ENCODE measurements around the gene MYDGF. TPM values are rescaled to one million over a fixed set of nuclear protein-coding genes. Genes with fewer than 3 reads are reported as not detected.
"Not testable (repeated sequence)": the region's sequence is repeated elsewhere in the genome, so short reads cannot be mapped to it uniquely, and the experiment has no call there.

MYDGF gene
- 100 to 1,000 TPM in 1 of 8 experiments, 10 to 100 TPM in 7; 46.4 to 111 (median 69.0) TPM for total RNA-seq

DNA sequence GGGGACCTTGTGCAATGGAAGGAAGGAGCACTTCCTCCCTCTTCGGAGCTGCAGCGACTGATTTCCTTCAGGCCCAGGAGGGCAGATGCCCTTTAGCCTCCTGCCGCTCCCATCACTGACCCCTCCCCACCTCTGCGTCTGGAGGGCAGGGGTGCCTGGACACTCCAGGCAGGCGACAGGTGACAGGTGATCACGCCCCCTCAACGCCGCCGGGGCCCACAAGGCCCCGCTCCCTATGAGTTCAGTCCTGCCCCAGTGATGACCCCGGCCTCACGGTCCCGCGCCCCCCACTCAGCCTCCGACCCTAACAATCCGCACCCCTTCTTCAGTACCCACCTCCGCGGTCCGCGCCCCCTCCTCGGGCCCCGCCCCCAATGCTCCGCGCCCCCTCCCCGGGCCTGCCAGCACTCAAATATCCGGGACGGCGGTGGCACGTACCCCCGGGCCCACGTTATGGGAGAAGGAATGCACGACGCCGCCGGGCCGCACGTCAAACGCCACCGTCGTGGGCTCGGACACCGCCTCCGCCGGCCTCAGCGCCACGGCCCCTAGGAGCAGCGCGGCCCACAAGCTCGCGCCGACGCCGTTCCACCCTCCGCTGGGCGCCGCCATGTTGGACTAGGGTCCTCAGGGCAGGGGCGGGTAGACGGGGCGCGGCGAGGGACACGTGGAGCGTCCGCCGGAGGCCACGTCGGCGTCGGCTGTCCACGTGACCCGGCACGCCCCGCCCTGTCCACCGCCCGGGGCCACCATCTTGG is at the start of gene MYDGF:
Gene MYDGF (minus strand): TSS at position 620 of the 758 bp plus-strand sequence. CDS start 8 bp downstream, at position 612.
- peak within 1 kb of the TSS; percentile 77 to 100 (median 90) for H3K4me3 ChIP-seq
- in situ Hi-C loops (cut with MboI; ENCODE audit: low pct_unique_long_range_greater_than_20kb in 2 of 9, low sequenced_read_pairs in 9 of 9, unreplicated experiment in 9 of 9), result no loop called here
- 0 to 18% (median 0%) methylated on average over 1 to 16 of the region's 75 CpGs; no CpG with 5 or more reads in 3 of the 10 experiments for WGBS, 10 experiments
- peaks cover 5 to 9% of the 10 kb centered on the region in 2 donors for H3K4me1 ChIP-seq (replicated peaks in 1 of 2)
- ATAC-seq (replicated peaks in 6 of 8), result peak; percentile 88 to 95 (median 91)
- peak within 1 kb of the TSS; percentile 89 to 96 for H3K27ac ChIP-seq

GRCh38 chr19:4719499-4719866 is 49.3 kb upstream of the MYDGF start:
- in situ Hi-C loops (cut with MboI; ENCODE audit: low pct_unique_long_range_greater_than_20kb in 2 of 9, low sequenced_read_pairs in 9 of 9, unreplicated experiment in 9 of 9), result no loop called here
- Histone ChIP-seq H3K27ac (no peak overlapping the region), H3K4me1 (replicated peaks in 1 of 2) (peaks cover 5 to 7% of the 10 kb centered on the region in 2 donors), H3K4me3 (no peak overlapping the region)
- no peak for ATAC-seq (replicated peaks in 6 of 8)
- WGBS, 10 experiments, result 90 to 93% methylated on average over 2 to 3 of the region's 11 CpGs; no CpG with 5 or more reads in 8 of the 10 experiments

- WGBS, 10 experiments, result 60 to 96% (median 81%) methylated on average over 1 to 7 of the region's 15 CpGs; no CpG with 5 or more reads in 5 of the 10 experiments
- in situ Hi-C loops (cut with MboI; ENCODE audit: low pct_unique_long_range_greater_than_20kb in 2 of 9, low sequenced_read_pairs in 9 of 9, unreplicated experiment in 9 of 9), result no loop called here
- H3K4me3 ChIP-seq, result no peak overlapping the region
- no peak overlapping the region for H3K27ac ChIP-seq
- peaks cover 5 to 7% of the 10 kb centered on the region in 2 donors for H3K4me1 ChIP-seq (replicated peaks in 1 of 2)
- no peak for ATAC-seq (replicated peaks in 6 of 8)
Observed at GRCh38 chr19:4717966-4718701, 48.0 kb upstream of the MYDGF start.

- in situ Hi-C loops (cut with MboI; ENCODE audit: low pct_unique_long_range_greater_than_20kb in 2 of 9, low sequenced_read_pairs in 9 of 9, unreplicated experiment in 9 of 9), result no loop called here
- H3K4me3 ChIP-seq, result no peak overlapping the region
- H3K4me1 ChIP-seq (replicated peaks in 1 of 2), result peaks cover 2 to 3% of the 10 kb centered on the region in 2 donors
- WGBS, 10 experiments, result 85 to 100% (median 94%) methylated on average over 2 to 7 of the region's 23 CpGs; no CpG with 5 or more reads in 3 of the 10 experiments
- no peak for ATAC-seq (replicated peaks in 6 of 8)
- H3K27ac ChIP-seq, result no peak overlapping the region
Observed at GRCh38 chr19:4717191-4717965, 47.2 kb upstream of the MYDGF start.

DNA sequence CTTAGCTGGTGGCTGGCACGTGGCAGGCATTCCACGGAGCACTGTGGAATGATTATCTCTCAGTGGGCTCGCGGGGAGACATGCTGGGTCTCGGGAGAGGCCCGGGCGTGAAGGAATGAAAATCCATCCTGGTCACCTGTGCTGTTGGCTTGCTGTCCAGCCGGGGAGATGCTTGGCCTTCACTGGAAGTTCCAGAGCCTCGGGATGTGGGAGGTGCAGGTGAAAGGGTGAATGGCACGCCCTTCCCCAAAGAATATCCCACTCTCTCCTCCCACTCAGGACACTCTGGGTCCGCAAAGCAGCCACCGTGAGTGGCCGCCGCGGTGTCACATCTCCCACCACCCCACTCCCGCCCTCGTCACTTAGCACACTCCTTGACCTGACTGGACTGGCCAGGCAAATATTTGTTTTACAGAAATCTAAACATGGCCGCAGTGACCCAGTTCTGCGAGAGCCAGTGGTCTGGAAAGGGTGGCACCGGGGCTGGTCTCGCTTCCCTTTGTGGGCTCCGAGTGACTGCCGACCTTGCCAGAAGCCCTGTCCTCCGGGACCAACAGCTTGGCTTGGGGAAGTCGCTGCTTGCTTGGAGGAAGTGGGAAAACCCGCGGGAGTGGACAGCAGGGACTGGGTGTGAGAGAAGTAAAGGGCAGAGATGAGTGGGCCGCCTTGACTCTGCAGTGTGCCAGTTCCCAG is 45.5 kb upstream of the MYDGF start:
- H3K4me1 ChIP-seq (replicated peaks in 1 of 2), result no peaks in the 10 kb centered on the region
- in situ Hi-C loops (cut with MboI; ENCODE audit: low pct_unique_long_range_greater_than_20kb in 2 of 9, low sequenced_read_pairs in 9 of 9, unreplicated experiment in 9 of 9), result no loop called here
- H3K4me3 ChIP-seq, result no peak overlapping the region
- H3K27ac ChIP-seq, result no peak overlapping the region
- no peak for ATAC-seq (replicated peaks in 6 of 8)
- 80 to 98% (median 93%) methylated on average over 2 to 19 of the region's 28 CpGs; no CpG with 5 or more reads in 6 of the 10 experiments for WGBS, 10 experiments

DNA sequence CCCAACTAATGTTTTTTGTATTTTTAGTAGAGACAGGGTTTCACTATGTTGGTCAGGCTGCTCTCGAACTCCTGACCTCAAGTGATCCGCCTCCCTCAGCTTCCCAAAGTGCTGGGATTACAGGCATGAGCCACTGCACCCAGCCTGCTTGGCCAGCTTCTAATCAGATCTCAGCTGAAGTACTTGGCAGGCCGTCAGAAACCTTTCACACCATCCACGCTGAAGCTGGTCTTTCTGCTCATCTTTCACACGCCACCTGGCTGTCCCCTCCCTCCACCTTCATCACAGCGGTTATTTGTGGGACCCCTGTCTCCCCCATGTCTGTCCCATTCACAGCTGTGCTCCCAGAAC is 45.0 kb upstream of the MYDGF start:
- in situ Hi-C loops (cut with MboI; ENCODE audit: low pct_unique_long_range_greater_than_20kb in 2 of 9, low sequenced_read_pairs in 9 of 9, unreplicated experiment in 9 of 9); H3K27ac ChIP-seq; H3K4me3 ChIP-seq; H3K4me1 ChIP-seq (replicated peaks in 1 of 2); ATAC-seq (replicated peaks in 6 of 8): not testable (repeated sequence)
- WGBS, 10 experiments, result 79 to 100% (median 100%) methylated on average over 2 to 5 of the region's 6 CpGs; no CpG with 5 or more reads in 3 of the 10 experiments

GRCh38 chr19:4714016-4714415 is 43.9 kb upstream of the MYDGF start:
- WGBS, 10 experiments, result 89 to 100% (median 98%) methylated on average over 1 to 10 of the region's 27 CpGs; no CpG with 5 or more reads in 6 of the 10 experiments
- no peak overlapping the region for H3K4me3 ChIP-seq
- no peaks in the 10 kb centered on the region for H3K4me1 ChIP-seq (replicated peaks in 1 of 2)
- in situ Hi-C loops (cut with MboI; ENCODE audit: low pct_unique_long_range_greater_than_20kb in 2 of 9, low sequenced_read_pairs in 9 of 9, unreplicated experiment in 9 of 9), result no loop called here
- H3K27ac ChIP-seq, result no peak overlapping the region
- no peak for ATAC-seq (replicated peaks in 6 of 8)

GRCh38 chr19:4713384-4713951 is 43.3 kb upstream of the MYDGF start:
- Histone ChIP-seq H3K4me3 (no peak overlapping the region), H3K4me1 (replicated peaks in 1 of 2) (no peaks in the 10 kb centered on the region), H3K27ac (no peak overlapping the region)
- ATAC-seq (replicated peaks in 6 of 8), result peak; percentile 5 to 95 (median 36)
- 6 to 100% methylated on average over 1 to 7 of the region's 32 CpGs; no CpG with 5 or more reads in 8 of the 10 experiments for WGBS, 10 experiments
- in situ Hi-C loops (cut with MboI; ENCODE audit: low pct_unique_long_range_greater_than_20kb in 2 of 9, low sequenced_read_pairs in 9 of 9, unreplicated experiment in 9 of 9), result no loop called here

GRCh38 chr19:4712771-4713170 is 42.6 kb upstream of the MYDGF start:
- in situ Hi-C loops (cut with MboI; ENCODE audit: low pct_unique_long_range_greater_than_20kb in 2 of 9, low sequenced_read_pairs in 9 of 9, unreplicated experiment in 9 of 9), result no loop called here
- no peaks in the 10 kb centered on the region for H3K4me1 ChIP-seq (replicated peaks in 1 of 2)
- no peak overlapping the region for H3K4me3 ChIP-seq
- H3K27ac ChIP-seq, result no peak overlapping the region
- 80 to 100% (median 100%) methylated on average over 1 of the region's 14 CpGs; no CpG with 5 or more reads in 7 of the 10 experiments for WGBS, 10 experiments
- ATAC-seq (replicated peaks in 6 of 8), result peak in 4 of 8 experiments; percentile 11 to 24 (median 20)

DNA sequence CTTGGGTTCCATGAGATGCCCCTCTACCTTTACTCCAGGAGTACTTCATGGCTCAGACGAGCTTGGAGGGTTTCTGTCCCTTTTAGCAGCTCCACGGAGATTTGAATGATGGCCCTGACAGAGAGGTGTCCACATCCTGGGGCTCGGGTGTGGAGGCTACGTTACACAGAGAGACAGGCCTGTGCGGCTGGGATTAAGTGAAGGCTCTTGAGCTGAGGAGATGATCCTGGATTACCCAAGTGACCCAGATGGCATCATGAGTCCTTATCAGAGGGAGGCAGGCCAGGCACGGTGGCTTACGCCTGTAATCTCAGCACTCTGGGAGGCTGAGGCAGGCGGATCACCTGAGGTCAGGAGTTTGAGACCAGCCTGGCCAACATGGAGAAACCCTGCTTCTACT is 41.1 kb upstream of the MYDGF start:
- H3K4me3 ChIP-seq, result no peak overlapping the region
- H3K4me1 ChIP-seq (replicated peaks in 1 of 2), result no peaks in the 10 kb centered on the region
- 94 to 100% (median 100%) methylated on average over 1 to 5 of the region's 8 CpGs; no CpG with 5 or more reads in 7 of the 10 experiments for WGBS, 10 experiments
- in situ Hi-C loops (cut with MboI; ENCODE audit: low pct_unique_long_range_greater_than_20kb in 2 of 9, low sequenced_read_pairs in 9 of 9, unreplicated experiment in 9 of 9), result no loop called here
- no peak for ATAC-seq (replicated peaks in 6 of 8)
- no peak overlapping the region for H3K27ac ChIP-seq

DNA sequence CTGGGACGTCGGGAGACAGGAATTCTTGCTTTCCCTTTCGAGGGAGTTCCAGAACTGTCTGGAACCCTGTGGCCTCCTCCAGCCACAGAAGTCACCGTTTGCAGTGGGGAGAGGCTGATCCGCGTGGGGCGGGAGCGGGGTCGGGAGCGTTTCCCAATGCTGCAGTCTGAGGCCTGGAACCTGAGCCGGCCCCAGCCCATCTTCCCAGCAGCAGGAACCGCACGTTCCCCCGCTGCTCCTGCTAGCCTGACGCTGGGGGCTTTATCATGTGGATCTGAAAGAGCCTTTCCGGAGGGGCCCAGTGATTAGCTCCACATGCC is 40.1 kb upstream of the MYDGF start:
- WGBS, 10 experiments, result 94 to 100% (median 100%) methylated on average over 3 to 6 of the region's 16 CpGs; no CpG with 5 or more reads in 7 of the 10 experiments
- no peak overlapping the region for H3K4me3 ChIP-seq
- in situ Hi-C loops (cut with MboI; ENCODE audit: low pct_unique_long_range_greater_than_20kb in 2 of 9, low sequenced_read_pairs in 9 of 9, unreplicated experiment in 9 of 9), result no loop called here
- no peak overlapping the region for H3K27ac ChIP-seq
- no peaks in the 10 kb centered on the region for H3K4me1 ChIP-seq (replicated peaks in 1 of 2)
- no peak for ATAC-seq (replicated peaks in 6 of 8)

All from motor neuron (in vitro differentiated cells).